ENCODE measurements around the gene HADHA.

- no peak for TF ChIP-seq CTCF (IDR thresholded peaks at IDR 0.05)
- TF ChIP-seq EZH2 (IDR thresholded peaks at IDR 0.05; ENCODE audit: borderline replicate concordance, insufficient read depth, low read depth, low read length, poor library complexity, severe bottlenecking): no peak
These were observed 21.4 kb downstream of the HADHA start for GRCh38 chr2:26223018-26223417.
